ENCODE measurements around the gene ENPP7. TPM values are rescaled to one million over a fixed set of nuclear protein-coding genes. Genes with fewer than 3 reads are reported as not detected.
A peak's percentile ranks its signal among the peaks of the same experiment; 100 is the strongest.

The ENPP7 gene
- total RNA-seq, 4 donors from 2014 or later, result not detected

GRCh38 chr17:79691931-79692330 is 38.8 kb upstream of the ENPP7 start:
- Histone ChIP-seq H3K36me3 (no peaks in the 10 kb centered on the region), H3K9me3 (no peaks in the 10 kb centered on the region), H3K4me1 (peaks cover 0 to 11% of the 10 kb centered on the region in 2 donors), H3K27ac (peak overlapping the region in 1 of 2 donors; percentile 67), H3K4me3 (no peak overlapping the region), H3K27me3 (no peaks in the 10 kb centered on the region)
- DNase-seq, result peak; percentile 57 to 69
- TF ChIP-seq POLR2A (IDR thresholded peaks at IDR 0.05), result no peak
- TF ChIP-seq CTCF (IDR thresholded peaks at IDR 0.05), result no peak
- intact Hi-C loops (cut with DNase I; ENCODE audit: low total_unique reads), result no loop called here

DNA sequence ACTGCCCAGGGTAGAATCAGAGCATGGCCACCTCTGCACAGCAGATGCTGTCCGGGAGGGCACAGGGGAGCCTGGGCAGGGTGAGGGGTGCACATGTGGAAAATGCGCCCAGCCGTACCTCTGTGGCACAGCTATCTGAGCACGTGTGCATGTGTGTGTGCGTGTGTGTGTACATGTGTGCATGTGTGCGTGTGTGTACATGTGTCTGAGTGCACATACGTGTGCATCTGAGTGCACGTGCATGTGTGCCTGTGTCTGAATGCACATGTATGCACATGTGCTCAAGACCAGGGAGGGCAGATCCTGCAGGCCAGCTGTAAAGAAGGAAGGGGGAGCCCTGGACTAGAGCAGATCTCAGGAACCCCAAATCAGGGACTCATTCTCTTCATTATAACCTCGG is 37.3 kb upstream of the ENPP7 start:
- Histone ChIP-seq H3K4me1 (peaks cover 0 to 11% of the 10 kb centered on the region in 2 donors), H3K36me3 (no peaks in the 10 kb centered on the region), H3K4me3 (no peak overlapping the region), H3K27me3 (no peaks in the 10 kb centered on the region), H3K9me3 (no peaks in the 10 kb centered on the region), H3K27ac (no peak overlapping the region)
- TF ChIP-seq POLR2A (IDR thresholded peaks at IDR 0.05), result no peak
- no peak for TF ChIP-seq CTCF (IDR thresholded peaks at IDR 0.05)
- intact Hi-C loops (cut with DNase I; ENCODE audit: low total_unique reads), result no loop called here
- DNase-seq, result no peak

- Histone ChIP-seq H3K27ac (no peak overlapping the region), H3K27me3 (no peaks in the 10 kb centered on the region), H3K4me3 (no peak overlapping the region), H3K9me3 (no peaks in the 10 kb centered on the region), H3K36me3 (no peaks in the 10 kb centered on the region), H3K4me1 (peaks cover 0 to 11% of the 10 kb centered on the region in 2 donors)
- TF ChIP-seq POLR2A (IDR thresholded peaks at IDR 0.05), result no peak
- TF ChIP-seq CTCF (IDR thresholded peaks at IDR 0.05), result no peak
- no peak for DNase-seq
- intact Hi-C loops (cut with DNase I; ENCODE audit: low total_unique reads), result no loop called here
Measured at GRCh38 chr17:79695293-79695790, 35.4 kb upstream of the ENPP7 start.

GRCh38 chr17:79695797-79696609 is 34.7 kb upstream of the ENPP7 start:
- DNase-seq, result no peak
- no peaks in the 10 kb centered on the region for H3K36me3 ChIP-seq
- H3K4me3 ChIP-seq, result no peak overlapping the region
- no peaks in the 10 kb centered on the region for H3K9me3 ChIP-seq
- intact Hi-C loops (cut with DNase I; ENCODE audit: low total_unique reads), result no loop called here
- peaks cover 0 to 11% of the 10 kb centered on the region in 2 donors for H3K4me1 ChIP-seq
- no peak for TF ChIP-seq CTCF (IDR thresholded peaks at IDR 0.05)
- no peak for TF ChIP-seq POLR2A (IDR thresholded peaks at IDR 0.05)
- no peak overlapping the region for H3K27ac ChIP-seq
- H3K27me3 ChIP-seq, result no peaks in the 10 kb centered on the region

GRCh38 chr17:79696610-79696982 is 34.1 kb upstream of the ENPP7 start:
- Histone ChIP-seq H3K9me3 (no peaks in the 10 kb centered on the region), H3K27me3 (no peaks in the 10 kb centered on the region), H3K4me3 (no peak overlapping the region), H3K4me1 (peaks cover 0 to 7% of the 10 kb centered on the region in 2 donors), H3K27ac (no peak overlapping the region), H3K36me3 (no peaks in the 10 kb centered on the region)
- intact Hi-C loops (cut with DNase I; ENCODE audit: low total_unique reads), result no loop called here
- no peak for DNase-seq
- TF ChIP-seq POLR2A (IDR thresholded peaks at IDR 0.05), result no peak
- no peak for TF ChIP-seq CTCF (IDR thresholded peaks at IDR 0.05)

Measured in uterus (tissue), 4 donors.